Embryonic facial prominence (tissue), 1 donor: ENCODE results near the gene TPI1.
"Not testable (repeated sequence)": the region's sequence is repeated elsewhere in the genome, so short reads cannot be mapped to it uniquely, and the experiment has no call there.

ENCODE experiments used
- DNase-seq: peaks from one replicate; pipeline ENCODE4 v3.0.0-alpha.2; 2016; ENCODE audit errors: extremely low spot score

The TPI1 gene

DNA sequence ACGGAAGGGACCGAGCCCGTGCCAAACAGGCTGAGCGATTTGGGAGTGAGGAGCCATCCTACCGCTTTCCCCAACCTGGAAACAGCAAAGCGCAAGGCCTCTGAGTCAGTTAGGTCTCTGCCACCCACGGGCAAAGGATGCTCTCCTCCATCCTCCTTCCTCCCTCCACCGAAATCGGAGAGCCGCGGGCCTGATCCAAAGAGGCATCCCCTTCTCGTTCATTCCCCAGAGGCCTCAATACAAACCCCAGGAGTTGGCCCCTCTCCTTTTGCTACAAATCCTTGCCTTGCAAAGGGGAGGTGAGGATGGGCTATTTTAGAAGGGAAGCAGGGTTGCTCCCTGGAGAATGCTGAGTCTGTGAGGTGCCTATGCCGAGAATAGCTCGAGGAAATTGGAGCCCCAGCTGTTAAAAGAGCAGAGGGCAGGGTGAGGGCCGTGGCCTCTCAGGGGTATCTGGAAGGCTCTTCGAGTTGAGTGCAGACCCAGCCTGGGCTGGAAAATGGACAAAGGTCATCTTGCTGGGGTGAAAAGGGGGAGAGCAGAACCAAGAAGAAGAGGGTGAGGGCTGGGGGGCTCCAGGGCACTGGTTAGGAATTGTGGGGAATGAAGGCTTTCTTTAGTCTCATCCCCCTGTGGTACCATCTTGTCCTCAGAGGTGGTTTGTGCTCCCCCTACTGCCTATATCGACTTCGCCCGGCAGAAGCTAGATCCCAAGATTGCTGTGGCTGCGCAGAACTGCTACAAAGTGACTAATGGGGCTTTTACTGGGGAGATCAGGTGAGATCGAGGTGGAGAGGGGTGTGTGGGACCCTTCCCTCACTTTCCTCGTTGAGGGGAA lies 1.1 kb downstream of the TPI1 start:
- no peak for DNase-seq

DNA sequence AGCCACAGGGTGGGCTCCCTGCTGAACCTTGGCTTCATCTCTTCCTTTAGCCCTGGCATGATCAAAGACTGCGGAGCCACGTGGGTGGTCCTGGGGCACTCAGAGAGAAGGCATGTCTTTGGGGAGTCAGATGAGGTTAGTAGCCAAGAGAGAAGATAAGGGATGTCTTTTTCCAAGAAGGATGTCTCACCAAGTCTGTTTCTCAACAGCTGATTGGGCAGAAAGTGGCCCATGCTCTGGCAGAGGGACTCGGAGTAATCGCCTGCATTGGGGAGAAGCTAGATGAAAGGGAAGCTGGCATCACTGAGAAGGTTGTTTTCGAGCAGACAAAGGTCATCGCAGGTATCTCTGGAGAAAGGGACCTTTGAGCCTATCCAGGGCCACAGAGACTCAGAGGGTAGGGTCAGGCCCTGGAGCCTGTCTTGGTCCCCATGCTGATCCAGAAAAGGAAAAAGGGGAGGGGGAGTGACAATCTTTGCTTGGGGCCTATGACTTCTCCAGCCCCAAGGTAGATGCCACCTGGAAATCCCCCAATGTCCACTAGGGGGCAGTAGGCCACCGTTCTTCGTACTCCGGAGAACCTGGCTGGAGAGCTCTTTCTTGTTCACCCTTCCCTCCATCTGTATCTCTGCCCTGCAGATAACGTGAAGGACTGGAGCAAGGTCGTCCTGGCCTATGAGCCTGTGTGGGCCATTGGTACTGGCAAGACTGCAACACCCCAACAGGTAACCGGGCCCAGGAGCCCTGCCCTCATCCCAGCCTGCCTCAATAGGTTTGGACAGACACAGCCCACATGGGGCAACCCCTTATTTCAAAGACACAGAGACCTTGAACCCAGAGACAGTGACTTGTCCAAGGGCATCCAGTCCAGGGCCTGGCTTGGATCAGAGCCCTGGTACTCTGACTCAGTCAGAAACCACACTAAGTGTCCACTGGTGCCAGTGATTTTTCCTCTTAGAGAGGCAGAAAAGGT lies 2.0 kb downstream of the TPI1 start:
- DNase-seq = peak; percentile 61

DNA sequence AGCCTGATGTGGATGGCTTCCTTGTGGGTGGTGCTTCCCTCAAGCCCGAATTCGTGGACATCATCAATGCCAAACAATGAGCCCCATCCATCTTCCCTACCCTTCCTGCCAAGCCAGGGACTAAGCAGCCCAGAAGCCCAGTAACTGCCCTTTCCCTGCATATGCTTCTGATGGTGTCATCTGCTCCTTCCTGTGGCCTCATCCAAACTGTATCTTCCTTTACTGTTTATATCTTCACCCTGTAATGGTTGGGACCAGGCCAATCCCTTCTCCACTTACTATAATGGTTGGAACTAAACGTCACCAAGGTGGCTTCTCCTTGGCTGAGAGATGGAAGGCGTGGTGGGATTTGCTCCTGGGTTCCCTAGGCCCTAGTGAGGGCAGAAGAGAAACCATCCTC lies 3.0 kb downstream of the TPI1 start:
- DNase-seq = not testable (repeated sequence)

DNA sequence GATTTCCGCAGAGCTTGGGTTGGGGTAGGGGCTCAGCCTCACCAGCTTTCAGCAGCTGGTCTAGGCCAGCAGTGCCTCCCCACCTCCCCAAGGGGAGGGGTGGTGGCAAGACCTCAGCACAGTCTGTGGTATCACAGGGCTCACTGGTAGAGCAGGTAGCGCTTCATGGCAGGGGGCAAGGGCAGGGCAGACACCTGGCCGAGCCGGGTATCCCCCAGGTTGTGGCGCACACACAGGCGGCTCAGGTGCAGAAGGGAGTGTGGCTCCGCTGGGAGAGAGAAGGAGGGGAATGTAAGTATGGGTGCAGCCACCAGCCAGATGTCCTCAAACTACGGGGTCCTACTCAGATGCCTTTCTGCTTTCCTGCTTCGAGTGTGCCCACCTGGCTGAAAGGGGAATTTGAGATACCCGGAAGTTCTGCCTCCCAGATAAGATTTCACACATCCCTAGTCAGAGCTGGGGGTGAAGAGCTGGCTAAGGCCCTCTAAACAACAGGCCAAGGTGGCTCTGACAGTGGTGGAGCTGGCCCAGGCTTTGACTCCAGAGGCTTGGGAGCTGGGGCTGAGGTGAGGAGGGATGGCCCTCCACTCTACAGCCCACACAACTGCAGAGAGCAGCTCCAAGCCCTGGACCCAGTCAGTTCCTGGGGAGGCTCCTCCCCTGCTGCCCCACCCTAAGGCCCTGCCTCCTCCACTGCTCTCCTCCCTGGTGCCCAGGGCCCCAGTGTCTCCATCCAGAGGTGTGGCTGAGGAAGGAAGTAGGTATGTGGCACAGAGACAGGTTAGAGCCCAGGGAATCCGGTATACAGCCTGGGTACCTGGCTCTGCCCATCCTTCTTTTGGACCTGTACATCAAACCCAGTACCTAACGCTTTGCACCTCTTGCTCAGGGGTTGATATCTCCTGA lies 4.0 kb downstream of the TPI1 start:
- DNase-seq = no peak

DNA sequence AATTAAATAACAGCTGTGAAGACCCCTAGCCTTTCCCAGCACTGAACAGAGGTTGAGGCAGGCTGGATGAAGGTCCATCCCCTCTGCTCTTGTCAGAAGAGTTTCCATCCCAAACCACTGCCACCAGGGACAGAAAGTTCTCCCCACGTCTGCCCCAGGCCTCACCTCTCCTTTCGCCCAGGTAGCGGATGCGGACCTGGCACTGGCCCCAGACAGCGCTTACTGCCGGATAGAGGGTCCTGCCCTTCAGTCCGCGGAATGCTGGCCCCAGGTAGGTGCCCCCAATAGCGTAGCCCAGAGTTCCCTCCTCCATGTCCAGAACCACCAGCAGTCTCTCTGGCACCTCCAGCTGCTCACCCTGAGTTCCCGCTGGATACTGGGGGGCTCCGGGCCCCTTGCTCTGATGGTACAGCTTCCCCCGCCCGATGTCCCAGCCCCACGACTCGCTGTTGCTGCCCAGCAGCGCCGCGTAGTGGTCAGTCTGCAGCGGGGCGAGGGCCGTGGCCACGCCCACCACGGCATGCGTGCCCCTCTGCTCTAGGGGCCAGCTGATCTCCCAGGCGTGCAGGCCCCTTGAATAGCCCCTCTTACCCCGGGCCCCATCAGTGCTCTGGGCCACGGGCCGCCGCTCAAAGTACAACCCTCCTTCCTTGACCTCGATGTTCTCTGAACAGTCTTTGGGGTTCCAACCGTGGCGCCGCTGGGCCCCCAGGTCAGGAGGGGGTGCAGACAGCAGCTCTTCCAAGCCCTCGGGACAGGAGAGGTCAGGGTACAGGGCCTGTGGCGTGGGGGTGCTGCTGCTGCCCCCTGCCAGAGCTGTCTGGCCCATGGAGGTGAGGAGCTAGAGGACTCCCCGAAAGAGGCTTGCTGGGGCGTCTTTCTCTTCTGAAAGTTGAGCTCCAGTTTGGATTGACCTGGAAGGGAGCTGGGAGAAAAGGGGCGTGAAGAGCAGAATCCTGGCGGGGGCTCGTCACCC lies 5.0 kb downstream of the TPI1 start:
- DNase-seq = no peak

DNA sequence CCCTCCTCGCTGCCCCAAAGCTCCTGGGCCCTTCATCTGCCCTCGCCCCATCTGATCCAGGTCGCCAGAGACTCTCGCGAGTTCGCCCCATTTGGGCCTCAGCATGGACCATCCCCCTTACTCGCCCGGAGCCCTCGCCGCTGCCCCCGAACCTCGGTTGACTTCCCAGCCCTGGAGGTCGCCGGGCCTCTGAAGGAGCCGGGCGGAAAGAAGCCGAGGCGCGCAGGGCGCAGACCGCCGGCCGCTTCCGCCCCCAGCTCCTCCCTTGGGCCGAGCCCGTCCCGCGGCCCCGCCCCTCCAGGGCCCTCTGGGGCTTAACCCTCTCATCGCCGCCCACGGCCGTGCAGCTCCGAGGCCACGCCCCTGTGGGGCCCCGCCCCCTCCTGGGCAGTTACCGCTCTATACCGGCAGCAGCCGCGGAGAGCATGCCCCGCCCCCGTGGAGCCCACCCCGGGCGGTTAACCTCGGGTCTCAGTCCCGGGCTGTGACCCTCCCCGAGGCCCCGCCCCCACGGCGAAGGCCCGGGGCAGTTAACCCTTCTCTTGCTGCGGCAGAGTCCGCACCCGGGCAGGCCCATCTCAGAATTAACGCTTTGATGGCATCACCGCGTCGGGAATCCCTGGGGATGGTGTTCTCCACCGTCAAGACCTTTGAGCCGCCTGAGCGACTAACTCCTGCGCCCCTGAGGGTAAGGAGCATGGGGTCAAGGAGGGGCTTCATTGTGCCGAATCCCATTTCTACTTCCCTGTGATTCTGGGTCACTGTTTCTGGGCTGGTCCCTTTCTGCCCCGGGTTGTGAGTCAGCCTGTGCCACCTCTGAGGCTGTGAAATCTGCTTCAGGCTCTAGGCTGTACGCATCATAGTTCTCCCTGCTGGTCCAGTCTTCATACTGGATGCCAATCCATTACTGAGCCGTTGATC lies 6.0 kb downstream of the TPI1 start, which contains the start of gene SPSB2:
TSS of gene SPSB2 (minus strand) at position 210 of the 921 bp plus-strand sequence. CDS start 402 bp downstream, outside the sequence.
- peak; percentile 70 for DNase-seq

DNA sequence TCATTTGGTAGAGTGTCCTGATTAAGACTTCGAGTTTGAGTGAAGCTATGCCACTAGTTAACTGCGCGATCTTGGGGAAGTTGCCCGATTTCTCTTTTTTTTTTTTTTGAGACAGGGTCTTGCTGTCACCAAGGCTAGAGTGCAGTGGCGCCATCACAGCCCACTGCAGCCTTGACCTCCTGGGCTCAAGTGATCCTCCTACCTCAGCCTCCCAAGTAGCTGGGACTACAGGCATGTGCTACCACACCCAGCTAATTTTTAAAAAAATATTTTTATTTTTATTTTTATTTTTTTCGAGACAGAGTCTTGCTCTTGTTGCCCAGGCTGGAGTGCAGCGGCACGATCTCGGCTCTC lies 6.7 kb downstream of the TPI1 start:
- DNase-seq = not testable (repeated sequence)

DNA sequence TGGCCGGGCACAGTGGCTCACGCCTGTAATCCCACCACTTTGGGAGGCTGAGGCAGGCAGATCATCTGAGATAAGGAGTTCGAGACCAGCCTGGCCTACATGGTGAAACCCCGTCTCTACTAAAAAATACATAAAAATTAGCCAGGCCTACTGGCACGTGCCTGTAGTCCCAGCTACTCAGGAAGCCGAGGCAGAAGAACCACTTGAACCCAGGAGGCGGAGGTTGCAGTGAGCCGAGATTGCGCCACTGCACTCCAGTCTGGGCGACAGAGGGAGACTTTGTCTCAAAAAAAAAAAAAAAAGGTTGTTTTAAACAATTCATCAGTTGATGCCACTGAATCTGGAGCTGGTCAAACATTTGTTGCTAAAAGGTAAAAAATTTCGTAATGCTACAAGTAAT lies 12.5 kb downstream of the TPI1 start:
- not testable (repeated sequence) for DNase-seq

DNA sequence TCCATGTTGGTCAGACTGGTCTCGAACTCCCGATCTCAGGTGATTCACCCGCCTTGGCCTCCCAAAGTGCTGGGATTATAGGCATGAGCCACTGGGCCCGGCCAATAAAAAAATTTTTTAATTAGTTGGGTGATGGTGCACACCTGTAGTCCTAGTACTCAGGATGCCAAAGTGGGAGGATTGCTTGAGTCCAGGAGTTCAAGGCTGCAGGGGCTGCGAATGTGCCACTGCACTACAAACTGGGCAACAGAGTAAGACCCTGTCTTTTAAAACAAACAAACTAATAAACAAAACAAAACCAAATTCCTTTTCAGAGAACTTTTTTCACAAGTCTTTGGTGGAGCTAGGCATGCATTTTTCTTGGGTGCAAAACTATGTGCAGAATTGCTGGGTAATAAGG lies 15.9 kb downstream of the TPI1 start:
- DNase-seq = no peak

DNA sequence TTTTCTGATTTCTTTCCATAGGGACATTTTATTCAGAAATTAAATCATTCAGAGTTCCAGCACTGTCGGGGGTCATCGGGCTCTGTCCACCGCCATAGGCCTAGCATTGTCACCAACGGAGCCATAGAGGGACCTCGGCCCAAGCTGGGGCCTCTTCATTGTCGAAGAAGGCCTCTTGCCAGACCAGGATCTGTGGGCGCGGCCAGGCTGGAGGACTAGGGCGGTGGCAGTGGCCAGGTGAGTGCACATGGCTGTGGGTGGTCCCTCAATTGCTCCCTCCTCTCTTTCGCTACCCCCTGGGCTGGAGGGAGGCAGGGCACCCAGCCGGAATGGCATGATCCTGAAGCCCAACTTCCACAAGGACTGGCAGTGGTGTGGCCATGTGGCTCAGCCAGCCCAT lies 16.4 kb downstream of the TPI1 start:
- no peak for DNase-seq

DNA sequence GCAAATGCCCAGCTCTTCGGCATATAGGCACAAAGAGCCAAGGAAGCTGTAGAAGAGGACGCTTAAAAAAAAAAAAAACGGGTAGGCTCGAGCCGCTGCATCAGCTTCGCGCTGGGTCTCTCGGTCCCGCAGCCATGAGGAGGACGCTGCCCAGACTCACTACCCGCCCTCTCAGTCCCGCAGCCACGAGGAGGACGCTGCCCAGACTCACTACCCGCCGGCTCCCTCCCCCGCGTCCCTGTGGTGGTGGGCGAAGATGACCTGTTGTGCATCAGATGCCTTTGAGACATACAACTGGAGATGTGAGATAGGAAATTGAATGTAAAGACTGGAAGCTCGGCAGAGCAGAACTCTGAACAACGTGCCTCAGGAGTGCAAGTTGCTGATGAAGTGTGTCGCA lies 17.2 kb downstream of the TPI1 start:
- DNase-seq = no peak

DNA sequence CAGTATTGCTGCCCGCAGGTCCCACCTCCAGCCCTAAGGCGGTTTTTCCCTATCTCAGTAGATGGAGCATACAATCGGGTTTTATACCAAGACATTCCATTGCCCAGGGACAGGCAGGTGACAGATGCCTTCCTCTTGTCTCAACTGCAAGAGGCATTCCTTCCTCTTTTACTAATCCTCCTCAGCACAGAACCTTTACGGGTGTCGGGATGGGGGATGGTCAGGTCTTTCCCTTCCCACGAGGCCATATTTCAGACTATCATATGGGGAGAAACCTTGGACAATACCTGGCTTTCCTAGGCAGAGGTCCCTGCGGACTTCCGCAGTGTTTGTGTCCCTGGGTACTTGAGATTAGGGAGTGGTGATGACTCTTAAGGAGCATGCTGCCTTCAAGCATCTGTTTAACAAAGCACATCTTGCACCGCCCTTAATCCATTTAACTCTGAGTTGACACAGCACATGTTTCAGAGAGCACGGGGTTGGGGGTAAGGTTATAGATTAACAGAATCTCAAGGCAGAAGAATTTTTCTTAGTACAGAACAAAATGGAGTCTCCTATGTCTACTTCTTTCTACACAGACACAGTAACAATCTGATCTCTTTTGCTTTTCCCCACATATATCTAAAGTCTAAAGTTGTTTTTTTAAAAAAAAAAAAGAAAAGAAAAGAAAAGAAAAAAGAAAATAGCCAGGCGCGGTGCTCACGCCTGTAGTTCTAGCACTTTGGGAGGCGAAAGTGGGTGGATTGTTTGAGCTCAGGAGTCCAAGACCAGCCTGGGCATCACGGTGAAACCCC lies 19.1 kb downstream of the TPI1 start:
- DNase-seq = not testable (repeated sequence)

DNA sequence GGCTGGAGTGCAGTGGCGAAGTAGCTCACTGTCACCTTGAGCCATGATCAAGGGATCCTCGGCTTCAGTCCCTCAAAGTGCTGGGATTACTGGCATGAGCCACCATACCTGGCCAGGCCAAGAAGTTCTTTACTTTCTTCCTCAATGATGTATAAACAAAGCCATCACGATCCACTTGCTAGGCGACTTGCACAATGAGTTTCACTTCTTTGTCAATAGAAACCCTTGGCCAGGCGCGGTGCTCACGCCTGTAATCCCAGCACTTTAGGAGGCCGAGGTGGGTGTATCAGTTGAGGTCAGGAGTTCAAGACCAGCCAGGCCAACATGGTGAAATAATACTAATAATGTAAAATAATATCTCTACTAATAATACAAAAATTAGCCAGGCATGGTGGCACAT lies 20.1 kb downstream of the TPI1 start:
- no peak for DNase-seq

DNA sequence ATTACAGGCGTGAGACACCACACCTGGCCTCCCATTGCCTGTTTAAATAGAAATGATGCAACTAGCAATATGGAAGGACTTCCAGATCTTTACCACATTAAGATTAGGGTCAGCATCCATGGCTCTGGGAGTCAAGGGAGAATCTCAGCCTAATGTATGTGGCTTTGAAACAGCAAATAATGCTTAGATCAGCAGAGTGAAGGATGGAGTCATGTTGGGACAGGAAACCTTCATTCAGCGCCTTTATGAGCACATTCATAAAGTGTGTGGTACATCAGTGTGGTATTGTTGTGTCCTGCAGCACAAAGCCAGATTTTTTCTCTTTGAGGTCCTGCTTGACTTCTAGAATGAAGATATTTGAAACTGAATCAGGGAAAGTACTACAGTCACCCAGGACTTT lies 21.0 kb downstream of the TPI1 start:
- no peak for DNase-seq

DNA sequence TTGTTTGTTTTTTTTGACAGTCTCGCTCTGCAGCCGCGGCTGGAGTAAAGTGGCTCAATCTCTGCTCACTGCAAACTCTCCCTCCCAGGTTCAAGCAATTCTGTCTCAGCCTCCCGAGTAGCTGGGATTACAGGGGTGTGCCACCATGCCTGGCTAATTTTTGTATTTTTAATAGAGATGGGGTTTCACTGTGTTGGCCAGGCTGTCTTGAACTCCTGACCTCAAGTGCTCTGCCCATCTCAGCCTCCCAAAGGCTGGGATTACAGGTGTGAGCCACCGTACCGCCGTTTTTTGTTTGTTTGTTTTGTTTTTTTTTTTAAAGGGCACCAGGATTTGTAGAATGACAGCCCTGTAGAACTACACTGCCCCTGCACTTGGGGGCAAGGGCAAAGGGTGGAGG lies 21.5 kb downstream of the TPI1 start:
- DNase-seq = not testable (repeated sequence)

DNA sequence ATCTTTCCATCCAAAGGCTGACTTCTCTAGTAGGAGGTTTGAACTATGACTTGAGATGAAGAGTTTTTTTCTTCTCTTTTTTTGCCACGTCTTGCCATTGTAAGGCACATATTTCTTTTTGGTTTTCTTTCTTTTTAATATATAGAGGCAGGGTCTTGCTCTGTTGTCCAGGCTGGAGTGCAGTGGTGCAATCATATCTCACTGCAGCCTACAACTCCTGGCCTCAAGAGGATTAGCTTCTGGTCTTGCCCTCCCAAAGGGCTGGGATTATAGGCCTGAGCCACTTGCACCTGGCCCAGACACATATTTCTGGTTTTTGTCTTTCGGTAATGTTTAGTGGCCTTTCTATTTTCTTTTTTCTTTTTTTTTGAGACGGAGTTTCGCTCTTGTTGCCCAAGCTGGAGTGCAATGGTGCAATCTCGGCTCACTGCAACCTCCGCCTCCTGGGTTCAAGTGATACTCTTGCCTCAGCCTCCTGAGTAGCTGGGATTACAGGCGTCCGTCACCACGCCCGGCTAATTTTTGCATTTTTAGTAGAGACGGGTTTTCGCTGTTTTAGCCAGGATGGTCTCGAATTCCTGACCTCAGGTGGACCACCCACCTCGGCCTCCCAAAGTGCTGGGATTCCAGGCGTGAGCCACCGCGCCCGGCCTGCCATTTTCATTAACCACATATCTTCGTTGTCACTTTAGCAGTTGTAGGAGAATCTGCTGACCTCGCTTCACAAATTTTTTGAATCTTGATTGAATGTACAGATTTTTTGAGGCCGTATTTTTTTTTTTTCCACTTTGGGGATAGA lies 22.6 kb downstream of the TPI1 start:
- DNase-seq = not testable (repeated sequence)

DNA sequence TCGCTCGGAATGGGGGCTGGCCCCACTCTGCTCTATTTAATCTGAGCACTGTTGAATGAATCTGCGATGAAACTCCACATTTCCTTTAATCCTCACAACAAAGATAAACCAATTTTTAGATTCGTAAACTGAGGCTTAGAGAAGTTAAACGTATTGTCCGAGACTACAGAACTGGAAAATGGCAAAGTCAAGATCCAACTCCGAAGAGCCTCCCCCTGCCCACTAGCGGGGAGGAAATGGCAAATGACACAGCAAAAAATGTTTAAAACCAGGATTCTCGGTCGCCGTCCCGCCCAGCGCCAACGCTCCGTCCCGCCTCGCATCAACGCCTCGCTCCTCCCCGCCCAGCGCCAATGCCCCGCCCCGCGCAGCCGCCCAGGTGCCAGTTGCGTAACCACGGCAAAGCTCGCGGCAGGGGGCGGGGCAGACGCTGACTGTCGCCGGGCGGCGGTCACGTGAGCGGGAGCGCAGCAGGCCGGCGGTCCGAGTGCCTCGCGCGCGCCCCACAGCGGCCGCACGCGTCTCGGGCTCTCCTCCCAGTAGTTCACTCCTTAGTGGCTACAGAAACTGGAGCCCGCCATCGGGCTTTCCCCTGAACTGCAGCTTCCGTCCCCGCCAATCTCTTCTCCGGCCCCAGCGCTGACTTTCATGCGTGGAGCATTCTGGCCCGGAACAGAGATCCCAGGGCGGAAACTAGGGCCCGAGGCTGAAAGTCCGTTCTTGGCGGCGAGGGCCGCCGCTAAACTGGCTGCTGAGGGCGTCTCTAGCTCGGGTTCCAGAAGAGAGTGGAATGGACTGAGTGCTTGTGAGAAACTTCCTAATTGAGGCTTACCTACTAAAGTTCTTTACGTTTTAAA lies 23.7 kb downstream of the TPI1 start:
- DNase-seq = peak; percentile 95
